T-helper 2 cell treated with Interferon-gamma antibody and Interleukin-4, amounts not matched to agents 5 μg/mL and 100 μg/mL, for 36 hours (primary cell): Measurements from ENCODE around the gene ABCB11.
"Not testable (repeated sequence)": the region's sequence is repeated elsewhere in the genome, so short reads cannot be mapped to it uniquely, and the experiment has no call there.

Experiments
- DNase-seq: peaks from one replicate; pipeline ENCODE4 v3.0.0; 2021; ENCODE audit warnings: low spot score
- H3K27ac Mint-ChIP-seq: one replicate; pipeline ENCODE4 v1.8.0; 2021; ENCODE audit warnings: mild to moderate bottlenecking, mixed read lengths
- H3K27me3 Mint-ChIP-seq: one replicate; pipeline ENCODE4 v1.8.0; 2021; ENCODE audit warnings: low read depth, mixed read lengths
- H3K36me3 Mint-ChIP-seq: one replicate; pipeline ENCODE4 v1.8.0; 2021; ENCODE audit warnings: low read depth, mixed read lengths
- H3K4me1 Mint-ChIP-seq: one replicate; pipeline ENCODE4 v1.8.0; 2021; ENCODE audit warnings: low read depth, mixed read lengths
- H3K4me3 Mint-ChIP-seq: one replicate; pipeline ENCODE4 v1.8.0; 2022; ENCODE audit warnings: mild to moderate bottlenecking, moderate library complexity, mixed read lengths
- H3K9me3 Mint-ChIP-seq: one replicate; pipeline ENCODE4 v1.8.0; 2021; ENCODE audit warnings: mixed read lengths

Gene ABCB11

GRCh38 chr2:168882163-168882562, 149.0 kb downstream of the ABCB11 start:
- H3K27ac Mint-ChIP-seq, H3K4me3 Mint-ChIP-seq, H3K27me3 Mint-ChIP-seq, DNase-seq, H3K9me3 Mint-ChIP-seq: not testable (repeated sequence)
- H3K4me1 Mint-ChIP-seq: peaks cover 17% of the 10 kb centered on the region
- H3K36me3 Mint-ChIP-seq: peaks cover 34% of the 10 kb centered on the region

GRCh38 chr2:168874368-168875054, 156.6 kb downstream of the ABCB11 start:
- H3K36me3 Mint-ChIP-seq: peaks cover 48% of the 10 kb centered on the region
- peaks cover 4% of the 10 kb centered on the region for H3K9me3 Mint-ChIP-seq
- H3K27ac Mint-ChIP-seq: no peak overlapping the region
- H3K4me1 Mint-ChIP-seq: peaks cover 7% of the 10 kb centered on the region
- no peak for DNase-seq
- H3K27me3 Mint-ChIP-seq: no peaks in the 10 kb centered on the region
- H3K4me3 Mint-ChIP-seq: no peak overlapping the region

- DNase-seq, H3K4me1 Mint-ChIP-seq, H3K27ac Mint-ChIP-seq, H3K4me3 Mint-ChIP-seq, H3K27me3 Mint-ChIP-seq: not testable (repeated sequence)
- Mint-ChIP-seq H3K36me3 (peaks cover 69% of the 10 kb centered on the region), H3K9me3 (peaks cover 11% of the 10 kb centered on the region)
Measured at GRCh38 chr2:168870824-168871223, 160.3 kb downstream of the ABCB11 start.
